HepG2 (cell line): ENCODE measurements around the gene HRCT1. TPM values are rescaled to one million over a fixed set of nuclear protein-coding genes. Genes with fewer than 3 reads are reported as not detected.
A peak's percentile ranks its signal among the peaks of the same experiment; 100 is the strongest.

Source experiments
- GATAD2A ChIP-seq: IDR thresholded peaks from 2 replicates; pipeline ENCODE4 v1.6.1; 2016
- GTF2F1 ChIP-seq: fragments of 150-350 bp; IDR thresholded peaks from 2 replicates; pipeline ENCODE4 v1.6.1; 2014; ENCODE audit warnings: low read length
- IRX3 ChIP-seq: sonication (generic); formaldehyde crosslinking; IDR thresholded peaks from 2 replicates; pipeline ENCODE4 v1.8.1; 2023; ENCODE audit warnings: mild to moderate bottlenecking, low read depth, missing genetic modification reagents, borderline replicate concordance
- KLF15 ChIP-seq: sonication (generic); formaldehyde crosslinking; IDR thresholded peaks from 2 replicates; pipeline ENCODE4 v1.8.1; 2023; ENCODE audit warnings: borderline replicate concordance, mild to moderate bottlenecking, inconsistent platforms, missing genetic modification reagents, mixed read lengths
- KLF9 ChIP-seq: IDR thresholded peaks from 2 replicates; pipeline ENCODE4 v1.6.1; 2016; ENCODE audit warnings: low read depth
- POGZ ChIP-seq: sonication (generic); formaldehyde crosslinking; IDR thresholded peaks from 2 replicates; pipeline ENCODE4 v1.4.0; 2020; ENCODE audit warnings: mild to moderate bottlenecking, missing genetic modification reagents
- PTBP1 ChIP-seq: fragments of 200-400 bp; formaldehyde crosslinking; IDR thresholded peaks from 2 replicates; pipeline ENCODE4 v1.6.1; 2018; ENCODE audit warnings: low read length, low read depth; ENCODE audit not compliant: poor library complexity, severe bottlenecking
- SRY ChIP-seq: sonication (generic); formaldehyde crosslinking; IDR thresholded peaks from 2 replicates; pipeline ENCODE4 v1.8.0; 2022; ENCODE audit warnings: mild to moderate bottlenecking, missing genetic modification reagents
- TARDBP ChIP-seq: sonication (generic); formaldehyde crosslinking; IDR thresholded peaks from 2 replicates; pipeline ENCODE4 v1.8.0; 2022; ENCODE audit warnings: mild to moderate bottlenecking, missing genetic modification reagents
- TGIF2 ChIP-seq: IDR thresholded peaks from 2 replicates; pipeline ENCODE4 v1.6.1; 2016; ENCODE audit warnings: control low read depth, missing compliant biosample characterization
- ZFP37 ChIP-seq: sonication (generic); formaldehyde crosslinking; IDR thresholded peaks from 2 replicates; pipeline ENCODE4 v1.4.0; 2020; ENCODE audit warnings: missing genetic modification reagents, borderline replicate concordance
- ZMAT3 ChIP-seq: sonication (generic); formaldehyde crosslinking; conservative IDR thresholded peaks from 2 replicates; pipeline ENCODE4 v1.7.0; 2021; ENCODE audit warnings: missing genetic modification reagents
- ZNF296 ChIP-seq: sonication (generic); formaldehyde crosslinking; conservative IDR thresholded peaks from 2 replicates; pipeline ENCODE4 v1.5.0; 2020; ENCODE audit warnings: mild to moderate bottlenecking, missing genetic modification reagents
- ZNF331 ChIP-seq: sonication (generic); formaldehyde crosslinking; IDR thresholded peaks from 2 replicates; pipeline ENCODE4 v1.4.0; 2020; ENCODE audit warnings: missing genetic modification reagents
- ZNF432 ChIP-seq: sonication (generic); formaldehyde crosslinking; IDR thresholded peaks from 2 replicates; pipeline ENCODE4 v1.5.0; 2020; ENCODE audit warnings: missing genetic modification reagents, mild to moderate bottlenecking, borderline replicate concordance
- ZNF619 ChIP-seq: sonication (generic); formaldehyde crosslinking; IDR thresholded peaks from 2 replicates; pipeline ENCODE4 v1.4.0; 2020; ENCODE audit warnings: mild to moderate bottlenecking, missing genetic modification reagents
- ZNF816 ChIP-seq: sonication (generic); formaldehyde crosslinking; IDR thresholded peaks from 2 replicates; pipeline ENCODE4 v1.8.0; 2022; ENCODE audit warnings: missing genetic modification reagents, mild to moderate bottlenecking, borderline replicate concordance
- ZNF891 ChIP-seq: sonication (generic); formaldehyde crosslinking; IDR thresholded peaks from 2 replicates; pipeline ENCODE4 v1.5.0; 2020; ENCODE audit warnings: mild to moderate bottlenecking, missing genetic modification reagents
- polyA plus RNA-seq, 8 experiments: library from polyadenylated mRNA; depleted of rRNA in 3 of 8; stranded (reverse) in 7 of 8; unstranded in 1 of 8; fragments of >200 nt; fragmentation: Illumina TruSeq in 4 of 8; extraction: Trizol in 4 of 8; gene quantifications; 2 replicates each; pipeline versions ENCODE4 v1.2.1 to v1.2.3, GENCODE V29; 2011 to 2016; ENCODE audit warnings: low read depth in 4 of 8, missing spikeins in 1 of 8, mixed read lengths in 1 of 8; ENCODE audit not compliant: insufficient read depth in 1 of 8
- total RNA-seq, 5 experiments: library from RNA; depleted of rRNA; stranded (reverse); fragments of >200 nt; fragmentation: Illumina TruSeq; extraction: Trizol; gene quantifications; 2 replicates each; pipeline ENCODE4 v1.2.3, GENCODE V29; 2016; ENCODE audit warnings: low read depth in 1 of 5
- TF ChIP-seq, protein P1 (sequence below): sonication (generic); formaldehyde crosslinking; IDR thresholded peaks from 2 replicates; pipeline ENCODE4 v1.4.0; 2020; ENCODE audit warnings: missing genetic modification reagents, borderline replicate concordance
- TF ChIP-seq, protein P2 (sequence below): sonication (generic); formaldehyde crosslinking; IDR thresholded peaks from 2 replicates; pipeline ENCODE4 v1.5.0; 2020; ENCODE audit warnings: missing genetic modification reagents
- TF ChIP-seq, protein P3 (sequence below), 2 experiments: sonication (generic) in 1 of 2; formaldehyde crosslinking in 1 of 2; IDR thresholded peaks; 2 replicates each; pipeline versions ENCODE4 v1.4.0 to v1.6.1; 2016 to 2020; ENCODE audit warnings: borderline replicate concordance in 1 of 2, low read depth in 1 of 2, mild to moderate bottlenecking in 1 of 2, missing genetic modification reagents in 1 of 2
- TF ChIP-seq, protein P4 (sequence below): sonication (generic); formaldehyde crosslinking; IDR thresholded peaks from 2 replicates; pipeline ENCODE4 v1.4.0; 2020; ENCODE audit warnings: mild to moderate bottlenecking, missing genetic modification reagents

The HRCT1 gene
- total and polyA plus RNA-seq, 2 of the 13 experiments (the other 11 are each of a cell fraction or from before 2014, with no cell fraction given) = 0.13 TPM; not detected in 1

DNA sequence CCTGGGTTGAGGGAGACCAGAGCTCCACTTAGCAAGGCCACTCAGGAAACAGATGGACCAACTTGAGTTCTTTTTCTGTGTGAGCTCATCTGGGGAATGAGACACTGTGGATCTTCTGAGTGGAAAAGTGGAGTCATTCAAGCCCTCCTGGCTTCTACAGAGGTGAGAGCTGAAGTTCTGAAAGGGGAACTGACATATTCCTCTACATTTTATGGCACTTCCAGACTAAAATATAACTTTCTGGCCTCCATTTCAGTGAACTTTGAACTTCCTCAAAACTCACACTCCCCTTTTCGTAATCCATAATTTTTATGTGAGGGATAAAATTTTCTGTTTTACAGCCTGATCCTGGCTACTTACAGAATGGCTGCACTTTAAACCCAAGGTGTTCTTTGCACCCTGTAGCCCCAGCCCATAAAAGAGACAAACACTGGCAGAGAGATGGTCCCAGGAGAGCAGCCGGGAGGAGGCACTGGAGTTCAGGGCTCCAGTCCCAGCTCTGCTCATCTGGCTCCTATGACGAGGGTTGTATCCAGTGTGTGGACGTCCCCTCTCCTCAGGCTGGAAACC, 14.1 kb downstream of the HRCT1 start (continued):
- no peak for TF ChIP-seq SRY (CRISPR knock-in tag)
- 0 out of 2 replicates have a peak, but pooled peaks have one; percentile 24 for TF ChIP-seq GATAD2A (CRISPR knock-in tag)
- TF ChIP-seq POGZ (CRISPR knock-in tag) = no peak
- no peak for TF ChIP-seq ZNF432 (CRISPR knock-in tag)
- TF ChIP-seq PTBP1 = no peak
- TF ChIP-seq, protein P1, sequence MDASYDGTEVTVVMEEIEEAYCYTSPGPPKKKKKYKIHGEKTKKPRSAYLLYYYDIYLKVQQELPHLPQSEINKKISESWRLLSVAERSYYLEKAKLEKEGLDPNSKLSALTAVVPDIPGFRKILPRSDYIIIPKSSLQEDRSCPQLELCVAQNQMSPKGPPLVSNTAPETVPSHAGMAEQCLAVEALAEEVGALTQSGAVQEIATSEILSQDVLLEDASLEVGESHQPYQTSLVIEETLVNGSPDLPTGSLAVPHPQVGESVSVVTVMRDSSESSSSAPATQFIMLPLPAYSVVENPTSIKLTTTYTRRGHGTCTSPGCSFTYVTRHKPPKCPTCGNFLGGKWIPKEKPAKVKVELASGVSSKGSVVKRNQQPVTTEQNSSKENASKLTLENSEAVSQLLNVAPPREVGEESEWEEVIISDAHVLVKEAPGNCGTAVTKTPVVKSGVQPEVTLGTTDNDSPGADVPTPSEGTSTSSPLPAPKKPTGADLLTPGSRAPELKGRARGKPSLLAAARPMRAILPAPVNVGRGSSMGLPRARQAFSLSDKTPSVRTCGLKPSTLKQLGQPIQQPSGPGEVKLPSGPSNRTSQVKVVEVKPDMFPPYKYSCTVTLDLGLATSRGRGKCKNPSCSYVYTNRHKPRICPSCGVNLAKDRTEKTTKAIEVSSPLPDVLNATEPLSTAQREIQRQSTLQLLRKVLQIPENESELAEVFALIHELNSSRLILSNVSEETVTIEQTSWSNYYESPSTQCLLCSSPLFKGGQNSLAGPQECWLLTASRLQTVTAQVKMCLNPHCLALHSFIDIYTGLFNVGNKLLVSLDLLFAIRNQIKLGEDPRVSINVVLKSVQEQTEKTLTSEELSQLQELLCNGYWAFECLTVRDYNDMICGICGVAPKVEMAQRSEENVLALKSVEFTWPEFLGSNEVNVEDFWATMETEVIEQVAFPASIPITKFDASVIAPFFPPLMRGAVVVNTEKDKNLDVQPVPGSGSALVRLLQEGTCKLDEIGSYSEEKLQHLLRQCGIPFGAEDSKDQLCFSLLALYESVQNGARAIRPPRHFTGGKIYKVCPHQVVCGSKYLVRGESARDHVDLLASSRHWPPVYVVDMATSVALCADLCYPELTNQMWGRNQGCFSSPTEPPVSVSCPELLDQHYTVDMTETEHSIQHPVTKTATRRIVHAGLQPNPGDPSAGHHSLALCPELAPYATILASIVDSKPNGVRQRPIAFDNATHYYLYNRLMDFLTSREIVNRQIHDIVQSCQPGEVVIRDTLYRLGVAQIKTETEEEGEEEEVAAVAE (CRISPR knock-in tag) = no peak
- TF ChIP-seq ZNF891 (CRISPR knock-in tag) = no peak
- TF ChIP-seq, protein P2, sequence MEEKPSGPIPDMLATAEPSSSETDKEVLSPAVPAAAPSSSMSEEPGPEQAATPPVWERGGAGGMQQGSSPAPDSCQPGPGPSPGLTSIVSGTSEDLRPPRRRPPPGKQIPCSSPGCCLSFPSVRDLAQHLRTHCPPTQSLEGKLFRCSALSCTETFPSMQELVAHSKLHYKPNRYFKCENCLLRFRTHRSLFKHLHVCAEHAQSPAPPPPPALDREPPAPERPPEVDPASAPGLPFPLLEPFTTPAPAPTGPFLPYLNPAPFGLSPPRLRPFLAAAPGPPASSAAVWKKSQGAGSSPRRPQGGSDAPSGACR (CRISPR knock-in tag) = no peak
- TF ChIP-seq TGIF2 = peak; percentile 56; the same call in 1 of the 2 replicates
- TF ChIP-seq ZNF296 (CRISPR knock-in tag) = no peak
- TF ChIP-seq ZMAT3 (CRISPR knock-in tag) = no peak
- no peak for TF ChIP-seq KLF15 (CRISPR knock-in tag)
- TF ChIP-seq ZNF619 (CRISPR knock-in tag) = no peak
- no peak; the same call in 1 of the 2 replicates for TF ChIP-seq TARDBP (CRISPR knock-in tag)
- no peak for TF ChIP-seq GTF2F1
- TF ChIP-seq ZNF331 (CRISPR knock-in tag) = 0 out of 2 replicates have a peak, but pooled peaks have one; percentile 18
- TF ChIP-seq ZNF816 (CRISPR knock-in tag) = no peak
- TF ChIP-seq KLF9 (CRISPR knock-in tag) = no peak
- TF ChIP-seq, protein P3, sequence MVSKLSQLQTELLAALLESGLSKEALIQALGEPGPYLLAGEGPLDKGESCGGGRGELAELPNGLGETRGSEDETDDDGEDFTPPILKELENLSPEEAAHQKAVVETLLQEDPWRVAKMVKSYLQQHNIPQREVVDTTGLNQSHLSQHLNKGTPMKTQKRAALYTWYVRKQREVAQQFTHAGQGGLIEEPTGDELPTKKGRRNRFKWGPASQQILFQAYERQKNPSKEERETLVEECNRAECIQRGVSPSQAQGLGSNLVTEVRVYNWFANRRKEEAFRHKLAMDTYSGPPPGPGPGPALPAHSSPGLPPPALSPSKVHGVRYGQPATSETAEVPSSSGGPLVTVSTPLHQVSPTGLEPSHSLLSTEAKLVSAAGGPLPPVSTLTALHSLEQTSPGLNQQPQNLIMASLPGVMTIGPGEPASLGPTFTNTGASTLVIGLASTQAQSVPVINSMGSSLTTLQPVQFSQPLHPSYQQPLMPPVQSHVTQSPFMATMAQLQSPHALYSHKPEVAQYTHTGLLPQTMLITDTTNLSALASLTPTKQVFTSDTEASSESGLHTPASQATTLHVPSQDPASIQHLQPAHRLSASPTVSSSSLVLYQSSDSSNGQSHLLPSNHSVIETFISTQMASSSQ (IDR thresholded peaks at IDR 0.05; ENCODE audit: low read depth) = no peak
- TF ChIP-seq, protein P3 (CRISPR knock-in tag; IDR thresholded peaks at IDR 0.05; ENCODE audit: borderline replicate concordance) = no peak
- no peak for TF ChIP-seq IRX3 (CRISPR knock-in tag)
- TF ChIP-seq, protein P4, sequence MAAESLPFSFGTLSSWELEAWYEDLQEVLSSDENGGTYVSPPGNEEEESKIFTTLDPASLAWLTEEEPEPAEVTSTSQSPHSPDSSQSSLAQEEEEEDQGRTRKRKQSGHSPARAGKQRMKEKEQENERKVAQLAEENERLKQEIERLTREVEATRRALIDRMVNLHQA = no peak
- TF ChIP-seq ZFP37 (CRISPR knock-in tag) = no peak
